Hematopoietic multipotent progenitor cell (in vitro differentiated cells): Measurements from ENCODE around the gene MUL1. TPM values are rescaled to one million over a fixed set of nuclear protein-coding genes. Genes with fewer than 3 reads are reported as not detected.

Experiments
- DNase-seq, 3 donors: peaks; one replicate each; pipeline ENCODE4 v3.0.0-alpha.2; 2011 to 2015; ENCODE audit warnings: low read depth in 2 of 3, low spot score in 2 of 3
- total RNA-seq: library from RNA; depleted of rRNA; stranded (reverse); fragments of >200 nt; gene quantifications from one replicate; pipeline ENCODE4 v1.2.3, GENCODE V29; 2012

Gene MUL1
- total RNA-seq, 1 donor, result 25.3 TPM

DNA sequence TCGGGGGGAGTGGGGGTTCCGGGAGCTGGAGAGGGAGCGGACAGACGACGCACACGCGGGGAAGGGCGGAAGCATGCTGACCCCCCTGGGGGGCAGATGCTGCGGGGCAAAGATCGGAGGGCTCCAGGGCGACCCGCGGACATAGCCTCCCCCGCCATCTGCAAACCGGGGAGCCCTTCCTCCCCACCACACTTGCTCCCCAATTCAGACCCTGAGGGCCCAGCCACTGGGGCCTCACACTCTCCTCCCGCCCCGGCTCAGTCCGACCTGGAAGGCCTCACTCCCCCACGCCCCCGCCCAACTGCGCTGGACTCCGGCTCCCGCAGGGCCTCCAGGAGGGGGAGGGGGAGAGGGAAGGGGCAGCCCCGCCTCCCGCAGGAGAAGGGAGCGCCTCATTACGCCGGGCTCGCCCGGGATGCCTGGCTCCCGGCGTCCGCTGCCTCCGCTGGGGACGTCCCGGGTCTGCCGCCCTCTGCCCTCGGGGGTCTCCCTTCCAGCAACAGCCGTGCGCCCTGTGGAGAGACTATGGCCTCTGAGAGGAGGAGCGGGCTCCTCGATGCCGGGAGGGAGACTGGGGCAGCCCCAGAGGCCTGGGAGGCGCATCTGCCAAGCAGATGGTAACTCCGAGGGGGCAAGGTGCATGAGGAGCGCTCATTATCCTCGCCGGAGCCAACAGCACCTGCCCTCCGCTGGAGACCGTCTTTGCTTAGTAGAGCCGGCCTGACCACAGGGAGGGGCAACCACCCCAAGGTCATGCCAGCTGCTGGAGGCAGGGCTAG lies 21.3 kb downstream of the MUL1 start:
- DNase-seq, result no peak

DNA sequence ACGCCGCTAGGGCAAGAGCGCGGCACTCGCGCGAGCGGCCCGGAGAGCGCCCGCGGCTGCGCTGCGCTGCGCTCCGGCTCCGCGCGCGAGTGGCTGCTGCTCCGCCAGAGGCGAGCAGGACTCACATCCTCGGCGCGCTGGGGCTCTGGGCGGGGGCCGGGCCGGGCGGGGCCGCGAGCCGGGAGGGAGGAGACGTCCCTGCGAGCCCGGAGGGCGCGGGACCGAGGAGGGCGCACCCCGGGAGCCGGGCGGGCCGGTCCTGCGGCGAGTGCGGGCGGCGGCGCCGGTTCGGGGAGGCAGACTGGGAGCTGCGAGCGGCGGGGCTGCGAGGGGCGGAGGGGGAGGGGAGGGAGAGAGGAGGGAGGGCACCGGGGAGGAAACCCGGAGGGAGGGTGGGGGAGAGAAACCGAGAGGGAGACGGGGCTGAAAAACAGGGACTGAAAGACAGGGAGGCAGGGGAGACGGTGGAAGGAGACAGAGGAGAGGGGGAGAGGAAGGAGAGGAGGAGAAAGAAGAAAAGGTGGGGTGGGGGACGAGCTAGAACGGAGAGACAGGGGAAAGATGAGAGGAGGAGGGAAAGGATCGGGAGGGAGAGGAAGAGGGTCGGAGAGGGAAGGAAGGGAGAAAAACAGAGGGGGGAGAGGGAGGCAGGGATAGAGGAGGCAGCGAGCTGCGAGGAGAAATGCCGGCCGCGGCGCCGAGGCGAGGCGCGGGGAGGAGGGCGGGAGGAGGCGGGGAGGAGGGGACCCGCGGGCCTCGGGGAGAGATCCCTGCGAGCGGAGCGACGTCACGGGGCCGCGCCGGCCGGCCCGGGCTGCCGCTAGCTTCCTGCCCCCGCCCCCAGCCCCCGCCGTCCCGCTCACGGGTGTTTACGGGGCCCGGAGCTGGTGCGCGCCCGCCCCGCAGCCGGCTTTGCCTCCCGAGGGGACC lies 22.2 kb downstream of the MUL1 start, which contains the start of gene CAMK2N1:
CAMK2N1 (minus strand) TSS at position 684 of the 930 bp plus-strand sequence. CDS start 831 bp downstream, outside the sequence.
- DNase-seq, result no peak

DNA sequence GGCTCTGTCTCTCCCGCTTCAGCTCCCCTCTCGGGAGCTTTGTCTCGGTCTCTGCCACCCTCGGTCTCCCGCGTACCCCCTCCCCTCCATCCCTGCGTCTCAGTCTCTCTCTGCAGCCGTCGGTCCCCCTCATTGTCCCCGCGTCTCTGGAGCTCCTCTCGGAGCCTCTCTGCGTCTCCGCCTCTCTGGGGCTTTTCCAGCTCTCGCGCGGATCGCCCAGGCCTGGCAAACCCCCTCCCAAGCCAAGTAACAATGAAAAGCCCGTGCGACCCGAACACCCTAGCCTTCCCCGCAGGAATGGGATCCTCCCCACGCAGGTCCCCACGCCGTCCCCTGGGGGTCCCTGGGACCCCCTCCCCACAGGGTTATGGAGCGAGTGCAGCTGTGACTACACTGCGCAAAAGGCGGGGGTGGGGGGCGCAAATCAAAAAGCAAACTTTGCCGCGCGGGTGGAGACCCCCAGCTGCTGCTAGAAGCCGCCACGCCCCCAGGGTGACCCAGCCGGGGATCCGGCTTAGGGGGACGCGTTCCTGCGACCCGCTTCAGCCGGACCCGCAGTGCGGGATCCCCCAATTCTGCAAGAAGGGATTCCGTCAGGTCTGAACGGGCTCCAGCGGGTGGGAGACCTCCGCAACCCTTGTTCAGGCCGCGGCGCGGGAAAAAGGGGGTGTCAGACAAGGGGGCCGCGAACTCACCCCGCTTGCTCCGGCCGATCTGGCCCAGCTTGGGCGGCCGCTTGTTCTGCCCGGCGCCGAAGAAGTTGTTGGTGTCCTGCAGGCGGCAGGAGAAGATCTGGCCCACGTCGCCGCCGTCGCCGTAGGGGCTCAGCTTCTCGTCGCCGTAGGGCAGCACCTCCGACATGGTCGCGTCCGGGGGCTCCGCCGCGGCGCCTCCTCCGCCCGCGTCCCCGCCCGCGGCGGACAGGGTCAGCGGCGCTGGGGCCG lies 23.2 kb downstream of the MUL1 start:
- no peak for DNase-seq

DNA sequence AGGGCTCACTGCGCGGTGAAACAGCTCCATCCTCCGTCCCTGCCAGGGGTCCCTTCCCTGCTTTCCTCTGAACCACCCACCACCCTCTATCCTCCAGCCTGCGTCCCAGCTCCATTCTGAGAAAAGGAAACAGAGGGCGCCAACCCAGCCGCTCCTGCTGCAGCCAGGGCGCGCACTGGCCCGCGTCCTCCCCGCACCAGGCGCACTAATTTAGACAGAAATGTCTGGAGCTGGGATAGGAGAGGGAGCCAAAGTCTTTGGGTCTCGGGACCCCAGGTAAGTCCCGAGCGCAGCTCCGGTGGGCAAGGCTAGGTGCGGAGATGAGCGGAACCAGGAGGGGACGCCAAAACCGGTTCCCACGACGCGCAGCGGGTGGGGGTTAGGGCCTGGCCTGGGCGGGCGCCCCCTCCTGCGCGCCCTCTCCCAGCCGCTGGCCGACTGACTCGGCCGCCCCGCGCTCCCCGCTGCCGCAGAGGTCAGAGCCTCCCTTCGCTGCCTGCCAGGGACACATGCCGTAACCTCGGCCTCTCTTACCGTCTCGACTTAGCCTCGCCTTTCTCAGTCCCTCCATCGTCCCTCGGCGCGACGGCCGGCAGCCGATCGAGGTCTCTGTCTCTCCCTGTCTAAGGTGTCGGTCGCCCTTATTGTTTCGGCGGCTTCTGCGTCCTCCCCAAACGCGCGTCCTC lies 24.0 kb downstream of the MUL1 start:
- no peak for DNase-seq

DNA sequence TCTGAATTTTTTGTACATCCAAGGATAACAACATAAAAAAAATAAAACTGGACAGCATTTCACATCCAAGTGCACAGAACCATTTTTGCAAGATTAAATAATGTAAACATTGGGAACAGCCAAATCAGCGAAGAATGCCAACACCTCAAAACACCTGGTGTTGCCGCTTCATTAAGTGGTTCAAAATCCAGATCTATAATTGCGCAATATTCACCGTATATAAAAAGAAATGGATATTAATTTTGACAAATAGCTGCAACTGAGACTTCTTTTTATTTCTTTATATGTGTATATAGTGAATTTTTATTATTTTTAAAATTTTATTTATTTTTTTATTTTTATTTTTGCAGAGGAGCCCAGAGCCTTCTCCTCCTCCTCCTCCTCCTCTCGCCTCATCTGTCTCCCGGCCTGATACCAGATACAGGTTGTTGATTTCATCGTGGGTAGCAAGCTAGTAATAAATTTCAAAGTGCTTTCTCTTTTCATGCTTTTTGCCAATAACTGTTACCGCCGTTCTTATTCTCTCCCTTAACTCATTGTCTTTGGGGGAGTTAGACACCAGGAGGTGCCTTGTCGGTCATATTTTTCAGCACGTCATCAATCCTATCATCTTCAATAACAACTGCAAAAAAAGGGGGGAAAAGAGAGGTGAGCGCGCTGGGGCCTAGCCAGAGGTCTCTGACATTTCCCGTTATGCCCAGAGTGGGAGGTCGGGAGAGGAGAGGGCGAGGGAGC lies 24.7 kb downstream of the MUL1 start:
- no peak for DNase-seq

DNA sequence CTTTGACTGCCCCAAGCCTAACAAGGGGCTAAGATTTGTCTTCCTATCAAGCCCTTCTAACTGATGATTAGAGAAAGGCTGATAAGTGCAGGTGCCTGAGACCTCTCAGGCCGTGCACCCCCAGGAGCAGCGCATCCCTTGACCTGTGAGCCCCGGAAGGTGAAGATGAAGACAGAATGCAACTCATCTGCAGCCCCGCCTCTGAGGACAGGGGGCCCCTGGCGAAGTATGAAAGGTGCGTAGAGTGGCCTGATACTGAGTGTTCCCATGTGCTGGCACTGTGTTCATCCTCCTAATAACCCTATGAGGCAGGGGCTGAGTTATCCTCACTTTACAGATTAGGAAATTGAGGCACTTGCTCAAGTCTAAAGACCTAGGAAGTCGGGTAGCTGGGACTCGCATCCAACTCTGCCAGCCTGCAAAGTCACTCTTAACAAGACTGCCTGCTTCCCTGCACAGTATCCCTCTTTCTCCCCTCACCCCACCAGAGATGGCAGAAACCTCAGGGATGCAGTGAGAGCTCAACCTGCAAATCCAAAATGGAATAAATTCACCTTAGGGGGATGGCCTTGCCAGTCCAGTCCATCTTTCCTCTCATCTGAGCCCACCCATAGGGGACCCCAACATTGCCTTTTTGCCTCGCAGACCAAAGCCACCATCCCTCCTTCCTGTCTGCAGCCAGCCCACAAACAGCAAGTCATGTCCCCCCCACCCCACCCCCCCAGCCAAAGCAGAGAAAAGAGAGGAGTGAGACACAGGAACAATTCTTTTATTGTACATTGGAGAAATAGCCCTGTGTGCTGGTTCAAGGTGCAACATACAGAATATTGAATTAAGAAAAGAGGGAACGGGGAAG lies 26.1 kb downstream of the MUL1 start:
- no peak for DNase-seq

DNA sequence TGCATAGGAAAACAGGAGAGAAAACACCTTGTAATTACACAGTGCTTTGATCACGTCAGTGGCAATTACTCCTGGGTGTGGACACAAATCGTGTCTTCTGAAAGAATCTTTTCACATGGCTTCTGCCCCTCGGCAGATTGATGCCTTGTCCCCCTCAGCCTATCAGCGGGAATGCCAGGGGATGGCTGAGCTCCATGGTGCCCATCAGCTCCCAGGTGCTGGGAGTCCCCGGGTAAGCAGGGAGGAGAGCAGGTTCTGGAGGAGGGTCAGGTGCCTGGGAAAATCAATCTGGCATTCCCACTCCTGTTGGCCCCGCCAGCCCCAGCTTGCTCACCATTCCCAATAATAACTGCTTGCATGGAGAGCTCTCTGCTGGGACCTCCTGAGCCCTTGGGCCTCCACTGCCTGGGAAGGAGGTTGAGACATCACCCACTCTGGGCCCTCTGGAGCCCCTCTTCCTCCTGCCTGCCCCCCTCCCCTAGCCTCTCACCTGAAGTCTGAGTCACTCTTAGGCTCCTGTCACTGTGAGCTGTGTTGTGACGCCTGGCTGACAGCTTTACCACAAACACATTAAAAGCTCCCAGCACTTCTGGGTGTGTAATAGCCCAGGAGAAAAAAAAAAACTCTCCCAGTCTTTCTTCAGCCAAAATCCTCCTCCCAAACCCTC lies 26.9 kb downstream of the MUL1 start:
- no peak for DNase-seq

DNA sequence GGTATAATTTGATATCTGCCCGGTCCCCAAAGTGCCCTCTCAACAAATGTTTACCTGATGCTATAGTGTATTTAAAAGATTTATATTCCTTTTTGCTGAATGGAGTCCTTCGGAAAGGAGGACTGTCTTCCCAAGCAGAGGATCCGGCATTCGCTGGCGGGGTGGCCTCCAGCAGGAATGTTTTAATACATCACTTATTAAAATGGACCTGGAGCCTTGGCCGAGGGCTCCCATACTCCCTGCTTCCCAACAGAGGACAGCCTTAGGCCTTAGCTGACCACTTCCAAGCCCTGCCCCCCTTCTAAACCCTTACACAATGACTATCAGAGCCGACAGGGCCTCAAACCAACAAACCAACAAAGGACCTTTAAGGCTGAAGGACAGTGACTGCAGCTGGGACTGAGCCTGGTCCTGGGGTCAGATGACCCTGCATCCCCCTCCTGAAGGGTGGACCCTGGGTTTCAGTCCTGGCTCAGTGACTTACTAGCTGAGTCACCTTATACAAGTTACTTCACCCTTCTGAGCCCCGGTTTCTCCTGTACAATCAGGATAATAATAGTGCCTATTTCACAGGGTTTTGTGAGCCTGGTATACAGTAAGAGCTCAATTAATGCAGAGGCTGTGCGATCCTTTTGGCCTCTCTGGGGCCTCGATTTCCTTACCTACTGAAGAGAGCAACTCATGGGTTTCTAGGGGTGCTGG lies 27.6 kb downstream of the MUL1 start:
- DNase-seq, result no peak

DNA sequence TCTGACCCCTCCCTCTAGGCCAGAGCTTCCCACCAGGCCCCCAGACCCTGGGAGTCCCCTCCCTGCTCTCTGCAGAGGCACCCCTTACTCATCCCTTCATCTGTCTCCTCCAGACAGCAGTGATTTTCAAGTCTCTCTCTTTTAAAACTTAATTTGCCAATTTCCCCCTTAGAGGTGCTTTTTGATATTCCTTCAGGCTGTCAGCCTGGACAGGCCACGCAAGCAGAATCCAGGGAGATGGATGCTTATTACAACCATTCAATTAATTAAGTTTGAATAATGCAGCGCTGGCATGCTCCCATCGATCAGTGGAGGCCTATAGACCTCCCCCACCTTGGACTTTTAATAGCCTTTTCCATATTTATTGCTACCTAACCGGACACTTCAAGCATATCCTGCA lies 28.1 kb downstream of the MUL1 start:
- DNase-seq, result no peak

DNA sequence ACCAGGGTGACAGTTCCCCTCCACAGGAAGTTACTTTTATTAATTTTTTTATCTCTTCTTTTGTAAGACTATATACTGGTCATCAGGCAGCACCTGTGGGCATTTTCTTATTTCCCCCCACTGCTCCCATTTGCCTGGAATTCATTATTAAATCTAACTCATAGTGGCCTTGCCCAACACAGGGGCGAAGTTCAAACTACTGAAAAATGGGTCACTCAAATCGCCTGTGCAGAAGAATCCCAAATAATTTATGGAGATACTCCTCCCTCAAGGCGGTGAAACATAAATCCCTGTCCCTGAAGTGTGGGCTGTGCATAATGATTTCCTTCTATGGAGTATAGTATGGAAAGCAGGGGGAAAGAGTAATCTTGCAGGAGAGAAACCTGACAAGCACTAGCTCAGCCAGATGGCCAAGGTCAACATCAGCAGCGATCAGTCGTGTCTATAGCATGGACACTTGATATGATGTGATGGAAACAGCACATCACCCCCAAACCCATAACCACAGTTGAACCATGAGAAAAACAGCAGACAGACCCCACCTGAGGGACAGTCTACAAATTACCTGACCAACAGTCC lies 29.8 kb downstream of the MUL1 start:
- no peak for DNase-seq

DNA sequence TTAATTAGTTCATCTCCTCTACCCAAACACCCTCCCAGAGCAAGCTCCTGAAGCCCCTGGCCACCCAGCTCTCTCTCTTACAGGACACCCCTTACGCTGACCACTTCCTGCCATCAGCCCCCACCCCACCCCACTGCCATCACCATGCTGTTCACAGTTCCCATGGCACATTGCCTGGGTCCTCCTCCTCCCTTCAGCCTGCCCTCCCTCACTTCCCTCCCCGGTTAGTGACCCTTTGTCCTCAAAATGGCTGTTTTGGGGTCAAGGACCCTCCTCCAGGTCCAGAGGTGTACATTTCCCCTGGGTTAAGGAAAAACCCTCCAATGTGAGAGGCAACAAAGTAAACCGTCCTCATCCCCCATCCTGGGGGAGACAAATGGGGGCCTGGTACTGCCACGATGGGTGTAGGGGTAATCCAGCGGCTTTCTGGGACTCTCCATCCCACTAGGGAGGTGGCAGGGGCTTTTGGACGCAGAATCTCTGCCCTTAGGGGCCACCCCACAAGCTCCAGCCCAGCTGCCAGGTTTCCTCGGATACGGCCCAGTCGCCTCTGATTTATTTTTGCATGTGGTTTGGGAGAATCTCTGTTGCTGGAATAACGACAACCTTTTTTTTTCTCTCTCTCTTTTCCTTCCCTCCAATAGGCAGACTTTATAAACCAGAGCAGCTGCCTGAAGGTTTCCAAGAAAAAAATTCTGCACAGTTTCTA lies 30.4 kb downstream of the MUL1 start:
- no peak for DNase-seq

DNA sequence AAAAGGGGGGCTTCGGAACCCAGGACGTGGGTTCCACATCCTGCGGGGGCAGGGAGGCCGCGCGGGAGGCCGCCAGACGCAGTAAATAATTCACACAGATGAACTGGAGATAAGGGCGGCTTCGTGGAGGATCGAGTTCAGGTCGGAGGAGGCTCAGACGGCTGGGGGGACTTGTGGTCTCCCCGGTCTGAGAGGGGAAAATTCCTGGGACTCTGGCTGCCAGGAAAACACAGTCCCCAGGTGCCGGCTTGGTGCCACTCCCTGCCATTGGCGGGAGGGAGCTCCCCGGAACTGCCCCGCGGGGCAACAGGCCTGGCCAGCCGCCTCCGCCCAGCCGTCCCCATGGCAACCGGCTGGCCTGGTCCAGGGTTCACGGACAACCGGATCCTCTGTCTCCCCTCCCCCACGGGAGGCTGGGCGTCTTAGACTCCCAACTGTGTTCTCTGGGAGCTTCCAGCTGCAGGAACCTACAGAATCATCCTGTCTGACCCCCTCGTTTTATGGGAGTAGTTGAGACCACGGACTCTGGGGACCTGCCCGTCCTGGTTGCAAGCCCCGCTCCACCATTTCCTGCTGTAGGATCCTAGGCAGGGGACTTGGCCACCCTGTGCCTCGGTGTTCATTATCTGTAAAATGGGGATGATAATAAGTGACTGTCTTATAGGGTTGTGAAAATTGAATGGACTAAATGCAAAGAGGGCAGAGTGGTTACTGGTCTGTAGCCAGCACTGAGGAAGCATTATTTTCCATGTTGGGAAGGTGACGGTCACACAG lies 31.5 kb downstream of the MUL1 start:
- no peak for DNase-seq

DNA sequence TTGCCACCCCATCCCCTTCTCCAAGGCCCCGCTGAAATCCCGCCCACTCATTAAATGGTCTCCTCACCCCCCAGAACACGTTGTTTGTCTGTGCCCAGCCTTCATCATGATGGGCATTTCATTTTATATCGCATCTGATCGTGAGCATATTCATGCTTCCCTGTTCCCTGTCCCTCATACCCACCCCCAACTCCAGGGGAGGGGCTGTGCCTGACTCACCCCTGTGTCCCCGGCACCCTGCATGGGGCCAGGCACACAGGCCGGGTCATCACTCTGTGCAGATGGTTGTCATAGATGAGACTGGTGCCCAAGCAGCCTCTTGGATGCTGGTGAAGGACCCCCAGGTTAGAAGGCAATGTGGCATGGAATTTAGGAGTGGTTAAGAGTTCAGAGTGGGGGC lies 33.0 kb downstream of the MUL1 start:
- no peak for DNase-seq

DNA sequence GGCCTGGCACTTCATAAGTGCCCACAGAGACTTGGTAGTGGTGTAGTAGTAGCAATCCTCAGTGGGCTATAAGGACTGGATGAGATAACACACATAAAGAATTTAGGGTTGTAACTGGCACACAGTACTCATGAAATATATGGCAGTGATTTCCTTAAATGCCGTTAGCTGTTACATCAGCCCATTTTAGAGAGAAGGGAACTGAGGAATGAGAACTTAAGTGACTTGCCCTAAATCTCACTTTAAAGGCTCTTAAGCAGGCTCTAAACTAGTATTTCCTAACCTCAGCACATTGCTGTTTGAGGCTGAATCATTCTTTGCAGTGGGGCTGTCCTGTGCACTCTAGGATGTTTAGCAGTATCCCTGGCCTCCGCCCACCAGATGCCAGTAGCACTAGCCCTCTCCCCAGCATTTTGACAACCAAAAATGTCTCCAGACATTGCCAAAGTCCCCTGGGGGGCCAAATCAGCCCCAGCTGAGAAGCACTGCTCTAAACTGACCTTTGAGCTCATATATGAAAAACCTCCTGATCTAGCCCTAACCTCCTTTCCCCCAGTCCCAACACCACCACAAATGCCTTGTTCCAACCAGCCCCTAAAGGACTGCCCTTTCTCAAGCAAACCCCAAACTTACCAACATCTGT lies 33.5 kb downstream of the MUL1 start:
- DNase-seq, result no peak

DNA sequence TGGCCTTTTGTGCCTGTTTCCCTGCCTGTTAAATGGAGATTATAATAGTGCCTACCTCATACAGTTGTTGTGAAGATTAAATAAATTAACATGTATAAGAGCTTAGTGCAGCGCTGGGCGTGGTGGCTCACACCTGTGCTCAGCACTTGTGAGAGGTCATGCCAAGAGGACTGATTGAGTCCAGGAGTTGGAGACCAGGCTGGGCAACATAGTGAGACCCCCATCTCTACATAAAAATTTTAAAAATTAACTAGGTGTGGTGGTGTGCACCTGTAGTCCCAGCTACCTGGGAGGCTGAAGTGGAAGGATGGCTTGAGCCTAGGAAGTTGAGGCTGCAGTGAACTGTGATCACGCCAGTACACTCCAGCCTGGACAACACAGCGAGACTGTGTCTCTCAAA lies 34.1 kb downstream of the MUL1 start:
- no peak for DNase-seq
